ENCODE data around the gene TOM1L2. TPM values are rescaled to one million over a fixed set of nuclear protein-coding genes. Genes with fewer than 3 reads are reported as not detected.

TOM1L2 gene
- total and polyA plus RNA-seq, 2 experiments from 2014 or later: 25.5 to 31.0 TPM

DNA sequence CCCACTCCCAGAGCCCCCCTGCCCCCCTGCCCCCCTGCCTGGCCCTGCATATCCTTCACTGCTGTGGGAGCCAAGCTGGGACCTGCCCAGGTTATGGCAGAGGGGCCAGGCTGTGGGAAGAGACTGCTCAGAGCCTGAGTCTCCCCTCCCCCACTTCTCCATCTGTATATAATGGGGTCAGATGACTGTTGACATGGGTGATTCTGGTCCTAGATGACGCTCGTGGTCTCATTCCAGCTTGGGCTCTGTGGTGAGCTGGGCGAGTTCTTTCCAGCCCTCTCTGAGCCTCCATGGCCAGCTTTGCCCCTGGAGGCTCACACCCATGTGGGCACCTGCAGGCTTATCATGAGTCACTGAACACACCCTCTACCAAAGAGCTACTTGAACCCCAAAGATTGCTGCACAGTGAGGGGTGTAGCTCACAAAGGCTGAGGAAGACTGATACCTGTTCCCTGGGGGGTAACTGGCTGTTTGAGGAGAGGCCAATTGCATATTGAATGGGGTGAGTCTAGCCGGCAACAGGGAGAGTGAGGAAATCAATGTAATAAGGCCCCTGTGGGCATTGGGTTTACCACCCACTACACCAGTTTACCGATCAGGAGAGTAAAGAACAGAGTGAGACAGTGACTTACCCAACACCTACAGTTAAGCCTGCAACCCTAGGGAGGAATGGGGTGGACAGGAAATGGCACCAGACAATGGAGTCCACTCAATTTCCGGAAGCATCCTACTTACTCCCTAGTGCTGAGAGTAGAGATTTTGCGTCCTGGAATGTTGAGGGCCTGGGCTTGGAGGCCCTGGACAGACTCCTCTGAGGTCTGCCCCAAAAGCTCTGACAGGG is 131.2 kb downstream of the TOM1L2 start:
- 45% methylated on average over 7 of the region's 7 CpGs for WGBS, 2 experiments (ENCODE audit: low coverage in 1 of 2, low lambda C conversion rate in 2 of 2, missing lambda C conversion rate in 2 of 2)
- Histone ChIP-seq H3K9ac (peak overlapping the region; percentile 86), H3F3A (ENCODE audit: insufficient read depth) (peaks cover 33% of the 10 kb centered on the region)

DNA sequence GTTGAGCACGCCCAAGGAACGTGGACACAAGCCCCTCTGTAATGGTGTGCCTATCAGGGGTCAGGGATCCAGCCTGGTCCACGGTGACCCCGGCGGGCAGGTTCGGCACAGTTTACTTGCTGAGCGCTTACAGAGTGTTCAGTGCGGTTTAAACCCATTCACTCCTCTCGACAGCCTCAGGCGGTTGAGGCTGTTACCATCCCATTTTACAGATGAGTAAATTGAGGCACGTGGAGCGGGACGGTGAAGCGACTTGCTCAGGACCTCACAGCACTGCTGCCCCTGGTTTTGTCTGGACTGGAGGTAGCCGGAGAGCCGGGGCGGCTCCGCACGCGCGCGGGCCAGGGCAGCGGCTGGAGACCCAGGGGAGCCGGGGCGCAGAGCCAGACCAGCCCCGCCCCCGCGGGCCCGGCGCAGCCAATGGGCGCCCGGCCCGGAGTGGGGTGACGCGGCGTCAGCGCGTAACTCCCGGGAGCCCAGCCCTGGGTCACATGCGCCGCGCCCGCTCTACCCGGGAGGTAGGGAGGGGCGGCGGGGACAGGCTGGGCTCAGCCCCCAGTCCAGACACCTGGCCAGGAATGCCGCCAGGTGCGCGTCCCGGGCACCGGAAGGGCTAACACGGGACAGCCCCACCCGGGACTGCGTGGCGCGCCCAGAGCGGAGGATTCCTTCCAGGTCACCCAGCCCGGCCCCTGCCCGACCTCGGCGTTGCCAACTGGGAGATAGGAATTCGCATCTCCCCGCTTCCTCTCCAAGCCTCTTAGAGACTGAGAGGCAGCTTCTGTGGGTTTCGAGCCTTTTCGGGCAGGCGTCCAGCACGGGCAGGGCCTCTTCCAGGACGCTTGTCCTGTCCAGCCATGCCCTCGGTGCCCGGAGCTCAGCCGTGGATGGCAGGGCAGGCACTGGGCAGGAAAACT is 132.2 kb downstream of the TOM1L2 start:
- peak overlapping the region; percentile 86 for H3K9ac ChIP-seq
- H2AFZ ChIP-seq: peak overlapping the region; percentile 52
- H3K4me2 ChIP-seq (ENCODE audit: unreplicated experiment): peak overlapping the region; percentile 67
- peak overlapping the region; percentile 67 for H3K4me3 ChIP-seq
- in situ Hi-C loops (cut with MboI): no loop called here
- no peaks in the 10 kb centered on the region for H3K36me3 ChIP-seq (ENCODE audit: low read depth)
- peaks cover 35% of the 10 kb centered on the region for H3K4me1 ChIP-seq (ENCODE audit: insufficient read depth)
- no peaks in the 10 kb centered on the region for H3K27me3 ChIP-seq (replicated peaks; ENCODE audit: insufficient read depth)
- H4K20me1 ChIP-seq (ENCODE audit: insufficient read depth): no peaks in the 10 kb centered on the region
- peaks cover 8% of the 10 kb centered on the region for H3K79me2 ChIP-seq (ENCODE audit: insufficient read depth)
- H3K9me3 ChIP-seq (ENCODE audit: low read depth): no peaks in the 10 kb centered on the region
- H3K9me2 ChIP-seq (ENCODE audit: insufficient read depth): no peaks in the 10 kb centered on the region
- DNase-seq: peak; percentile 92
- H3K27ac ChIP-seq: peak overlapping the region; percentile 95
- 4 to 5% methylated on average over 52 to 65 of the region's 71 CpGs for WGBS, 2 experiments (ENCODE audit: low coverage in 1 of 2, low lambda C conversion rate in 2 of 2, missing lambda C conversion rate in 2 of 2)
- TF ChIP-seq EZH2phosphoT487 (IDR thresholded peaks at IDR 0.05; ENCODE audit: insufficient read depth, low read depth): no peak
- TF ChIP-seq EZH2 (IDR thresholded peaks at IDR 0.05; ENCODE audit: insufficient read depth, poor library complexity, severe bottlenecking): no peak
- peaks cover 33% of the 10 kb centered on the region for H3F3A ChIP-seq (ENCODE audit: insufficient read depth)

More for the DNA sequence above, 131.2 kb downstream of the TOM1L2 start:
- DNase-seq: peak; percentile 53
- Histone ChIP-seq H3K9me3 (ENCODE audit: low read depth) (no peaks in the 10 kb centered on the region), H3K79me2 (ENCODE audit: insufficient read depth) (no peaks in the 10 kb centered on the region), H3K27me3 (replicated peaks; ENCODE audit: insufficient read depth) (no peaks in the 10 kb centered on the region), H3K27ac (peak overlapping the region; percentile 95), H3K4me3 (peak overlapping the region; percentile 67), H3K9me2 (ENCODE audit: insufficient read depth) (no peaks in the 10 kb centered on the region), H3K4me2 (ENCODE audit: unreplicated experiment) (peak overlapping the region; percentile 67), H3K4me1 (ENCODE audit: insufficient read depth) (peaks cover 35% of the 10 kb centered on the region), H2AFZ (0 out of 2 replicates have a peak overlapping the region, but pooled peaks have one; percentile 18), H4K20me1 (ENCODE audit: insufficient read depth) (no peaks in the 10 kb centered on the region), H3K36me3 (ENCODE audit: low read depth) (no peaks in the 10 kb centered on the region)
- no peak for TF ChIP-seq EZH2phosphoT487 (IDR thresholded peaks at IDR 0.05; ENCODE audit: insufficient read depth, low read depth)
- TF ChIP-seq EZH2 (IDR thresholded peaks at IDR 0.05; ENCODE audit: insufficient read depth, poor library complexity, severe bottlenecking): no peak
- in situ Hi-C loops (cut with MboI): no loop called here

DNA sequence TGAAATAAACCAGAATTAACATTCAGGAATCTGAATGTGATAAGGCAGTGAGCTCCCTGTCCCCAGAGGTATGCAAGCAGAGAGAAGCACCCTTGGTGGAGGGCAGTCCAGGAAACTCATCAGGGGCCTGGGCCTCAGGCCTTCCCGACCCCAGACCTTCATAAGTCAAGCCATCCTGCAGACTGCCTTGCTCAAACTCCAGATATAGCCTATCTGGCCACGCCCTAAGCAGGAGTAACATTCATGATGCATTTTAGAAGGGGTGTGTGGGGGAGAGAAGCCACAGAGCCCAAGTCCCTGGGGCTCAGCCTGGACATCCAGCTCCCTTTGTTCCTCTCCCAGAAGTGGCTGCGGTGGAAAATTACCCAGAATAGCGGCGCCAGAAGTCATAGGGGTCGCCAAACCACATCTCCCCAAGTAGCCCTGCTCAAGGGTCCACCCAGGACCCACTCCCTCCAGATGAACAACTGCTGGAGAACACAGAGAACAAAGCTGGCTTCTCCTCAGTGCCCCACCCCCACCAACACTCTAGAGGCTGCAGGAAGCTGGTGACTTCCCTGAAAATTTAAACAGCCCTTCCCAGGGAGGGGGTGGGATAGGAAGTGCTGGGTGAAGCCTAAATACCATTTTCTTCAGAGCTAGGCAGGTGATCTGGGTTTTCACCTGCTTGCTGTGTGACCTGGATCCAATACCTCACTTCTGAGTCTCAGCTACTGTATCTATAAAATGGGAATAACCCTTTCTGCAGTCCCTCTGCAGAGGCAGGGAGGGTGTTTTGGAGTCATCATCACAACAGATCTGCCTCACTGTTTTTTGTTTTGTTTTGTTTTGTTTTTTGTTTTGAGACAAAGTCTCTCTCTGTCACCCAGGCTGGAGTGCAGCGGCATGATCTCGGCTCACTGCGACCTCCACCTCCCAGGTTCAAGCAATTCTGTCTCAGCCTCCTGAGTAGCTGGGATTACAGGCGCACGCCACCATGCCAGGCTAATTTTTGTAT is 133.9 kb downstream of the TOM1L2 start:
- Histone ChIP-seq H3K36me3 (ENCODE audit: low read depth) (no peaks in the 10 kb centered on the region), H3K9ac (peak overlapping the region; percentile 93), H3K27me3 (replicated peaks; ENCODE audit: insufficient read depth) (no peaks in the 10 kb centered on the region), H3K9me3 (ENCODE audit: low read depth) (no peaks in the 10 kb centered on the region), H3F3A (ENCODE audit: insufficient read depth) (peaks cover 38% of the 10 kb centered on the region), H3K9me2 (ENCODE audit: insufficient read depth) (no peaks in the 10 kb centered on the region), H2AFZ (peak overlapping the region; percentile 40; the same call in 1 of the 2 replicates), H3K4me3 (no peak overlapping the region), H3K27ac (peak overlapping the region; percentile 95), H3K4me2 (ENCODE audit: unreplicated experiment) (no peak overlapping the region), H3K79me2 (ENCODE audit: insufficient read depth) (peaks cover 26% of the 10 kb centered on the region), H3K4me1 (ENCODE audit: insufficient read depth) (peaks cover 38% of the 10 kb centered on the region), H4K20me1 (ENCODE audit: insufficient read depth) (no peaks in the 10 kb centered on the region)
- 43 to 45% methylated on average over 10 to 11 of the region's 11 CpGs for WGBS, 2 experiments (ENCODE audit: low coverage in 1 of 2, low lambda C conversion rate in 2 of 2, missing lambda C conversion rate in 2 of 2)
- peak; percentile 73 for DNase-seq
- in situ Hi-C loops (cut with MboI): no loop called here
- no peak for TF ChIP-seq EZH2 (IDR thresholded peaks at IDR 0.05; ENCODE audit: insufficient read depth, poor library complexity, severe bottlenecking)
- TF ChIP-seq EZH2phosphoT487 (IDR thresholded peaks at IDR 0.05; ENCODE audit: insufficient read depth, low read depth): no peak
